Left forelimb (tissue), 1 donor: ENCODE results near the gene ZNF827.

Source experiments
- DNase-seq: peaks from one replicate; pipeline ENCODE4 v3.0.0-alpha.2; 2018; ENCODE audit warnings: low spot score

The ZNF827 gene

DNA sequence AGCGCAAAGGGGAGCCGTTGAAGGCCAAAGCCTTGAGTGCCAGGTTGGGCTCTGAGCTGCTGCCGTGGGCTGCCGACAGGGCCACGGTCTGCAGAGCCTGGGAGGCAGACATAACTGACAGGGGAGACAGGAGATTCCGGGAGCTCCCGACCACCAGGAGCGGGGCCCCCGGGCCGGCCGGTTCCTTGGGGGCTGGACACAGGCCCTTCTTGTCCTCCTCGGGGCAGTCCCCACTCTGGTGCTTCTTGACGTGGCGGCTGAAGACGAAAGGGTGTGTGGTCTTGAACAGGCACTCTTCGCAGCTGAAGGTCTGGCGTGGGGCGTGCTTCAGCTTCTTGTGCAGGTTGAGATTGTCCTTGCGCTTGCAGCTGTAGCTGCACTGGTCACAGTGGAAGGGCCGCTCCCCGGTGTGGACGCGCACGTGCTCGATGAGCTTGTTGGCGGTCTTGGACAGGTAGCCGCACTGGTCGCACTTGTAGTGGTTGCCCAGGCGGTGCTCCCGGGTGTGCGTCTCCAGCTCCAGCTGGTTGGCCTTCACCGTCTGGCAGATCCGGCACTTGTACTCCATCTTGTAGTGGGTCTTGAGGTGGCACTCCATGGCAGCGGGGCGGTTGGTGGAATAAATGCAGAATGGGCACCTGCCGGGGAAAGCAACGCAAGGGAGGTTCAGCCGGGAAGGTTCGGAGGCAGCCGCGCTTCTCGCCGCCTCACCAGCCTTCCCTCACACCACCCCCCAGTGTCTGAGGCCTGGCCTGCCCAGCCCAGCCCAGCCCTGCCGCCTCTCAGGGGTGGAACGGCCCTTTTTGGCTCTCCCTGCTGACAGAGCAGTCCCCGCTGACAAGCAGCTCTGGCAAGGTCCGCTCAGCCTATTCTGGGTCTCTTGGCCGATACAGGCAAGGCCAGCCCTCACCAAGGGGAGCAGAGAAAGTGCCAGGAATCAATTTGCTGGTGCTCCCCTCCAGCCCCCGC is 177.4 kb downstream of the ZNF827 start:
- DNase-seq, result no peak

DNA sequence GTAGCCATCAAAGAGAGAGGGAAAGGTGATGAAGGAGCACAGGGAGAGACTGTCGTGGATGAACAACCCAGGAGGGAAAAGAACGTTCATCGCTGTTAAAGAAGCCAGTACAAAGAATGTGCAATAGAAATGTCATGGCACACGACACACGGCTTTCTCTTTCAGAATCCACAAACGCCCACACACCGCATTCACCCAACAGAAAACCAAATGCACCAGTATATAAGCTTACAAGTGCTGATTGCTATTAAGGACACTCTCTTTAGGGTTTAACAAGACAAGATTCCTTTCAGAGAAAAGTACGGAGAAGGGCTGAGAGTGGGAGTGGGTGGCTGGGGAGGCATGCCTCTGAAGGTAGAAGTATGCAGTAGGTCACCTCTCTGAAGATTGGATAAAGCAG is 178.4 kb downstream of the ZNF827 start:
- no peak for DNase-seq

DNA sequence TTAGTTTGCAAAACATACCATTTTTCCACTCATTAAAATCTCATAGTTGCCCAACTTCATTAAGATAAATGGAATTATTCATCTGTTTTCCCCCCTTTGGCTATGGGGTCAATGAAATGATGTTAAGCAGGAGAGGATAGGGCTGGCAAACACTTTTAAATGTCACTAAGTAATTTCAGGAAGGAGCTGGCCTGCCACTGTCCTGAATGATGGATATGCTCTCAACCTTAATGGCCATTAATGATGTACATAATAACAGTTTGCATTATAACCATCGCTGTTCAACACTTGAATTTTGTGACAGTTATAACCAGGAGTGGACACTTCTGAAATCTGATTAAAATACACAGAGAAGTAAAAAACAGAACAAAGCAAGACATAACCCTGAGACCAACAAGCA is 181.4 kb downstream of the ZNF827 start:
- DNase-seq, result no peak

DNA sequence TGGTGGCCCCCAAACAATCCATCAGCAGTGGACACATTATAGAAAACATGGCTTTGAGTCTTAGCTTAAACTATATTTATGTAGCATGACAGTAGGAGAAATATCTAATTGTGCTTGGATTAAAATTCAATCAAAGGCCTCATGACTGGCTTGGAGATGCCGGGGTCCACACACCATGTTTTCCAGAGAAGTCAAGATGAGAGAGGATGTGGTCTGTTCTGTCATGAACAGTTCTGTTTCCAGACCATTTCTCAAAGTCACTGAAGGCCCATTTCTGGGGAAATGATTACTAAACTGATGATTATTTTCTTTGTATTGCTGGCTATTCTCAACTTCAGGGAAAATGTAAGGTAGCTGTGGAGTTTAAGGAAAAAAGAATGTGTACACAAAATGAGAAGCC is 182.4 kb downstream of the ZNF827 start:
- DNase-seq, result no peak

DNA sequence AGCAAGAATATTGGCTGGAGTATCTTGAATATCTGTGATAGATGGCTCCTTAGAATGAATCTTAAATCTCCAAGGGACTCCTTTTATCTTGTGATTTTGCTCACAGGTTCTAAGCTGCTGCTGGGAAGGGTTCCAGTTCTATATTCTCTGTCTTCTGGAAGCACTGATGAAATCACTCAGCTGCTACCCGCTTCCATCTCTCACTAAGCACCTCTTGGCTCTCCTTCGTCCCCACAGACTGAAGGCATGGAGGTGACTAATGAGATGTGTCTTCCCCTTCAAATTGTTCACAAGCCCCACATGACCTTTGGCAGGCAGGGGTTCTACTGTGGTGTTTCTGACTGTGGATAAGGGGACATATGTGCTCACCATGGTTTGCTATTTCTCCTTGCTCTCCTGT is 182.8 kb downstream of the ZNF827 start:
- no peak for DNase-seq

- no peak for DNase-seq
Measured at GRCh38 chr4:145743641-145744040, 195.0 kb downstream of the ZNF827 start.

DNA sequence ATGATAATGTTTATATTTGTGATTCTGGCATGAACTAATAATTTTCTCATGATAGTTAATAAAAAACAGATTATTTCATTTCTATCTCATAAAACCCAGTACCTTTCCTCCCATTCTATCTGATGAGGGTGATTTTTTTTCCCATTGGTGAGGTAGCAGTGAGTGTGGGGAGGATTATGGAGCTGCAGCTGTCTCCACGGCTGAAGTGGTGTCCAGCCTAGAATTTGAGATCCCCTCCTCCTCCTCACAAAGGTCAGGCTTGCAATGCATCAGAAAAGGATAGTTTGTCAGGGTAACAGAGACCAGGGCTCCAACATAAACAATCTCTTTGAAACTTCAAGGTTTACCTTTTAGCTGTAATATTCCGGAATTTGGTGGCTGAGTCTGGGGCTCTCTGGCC is 197.8 kb downstream of the ZNF827 start:
- no peak for DNase-seq

- no peak for DNase-seq
Measured at GRCh38 chr4:145739845-145740244, 198.8 kb downstream of the ZNF827 start.

DNA sequence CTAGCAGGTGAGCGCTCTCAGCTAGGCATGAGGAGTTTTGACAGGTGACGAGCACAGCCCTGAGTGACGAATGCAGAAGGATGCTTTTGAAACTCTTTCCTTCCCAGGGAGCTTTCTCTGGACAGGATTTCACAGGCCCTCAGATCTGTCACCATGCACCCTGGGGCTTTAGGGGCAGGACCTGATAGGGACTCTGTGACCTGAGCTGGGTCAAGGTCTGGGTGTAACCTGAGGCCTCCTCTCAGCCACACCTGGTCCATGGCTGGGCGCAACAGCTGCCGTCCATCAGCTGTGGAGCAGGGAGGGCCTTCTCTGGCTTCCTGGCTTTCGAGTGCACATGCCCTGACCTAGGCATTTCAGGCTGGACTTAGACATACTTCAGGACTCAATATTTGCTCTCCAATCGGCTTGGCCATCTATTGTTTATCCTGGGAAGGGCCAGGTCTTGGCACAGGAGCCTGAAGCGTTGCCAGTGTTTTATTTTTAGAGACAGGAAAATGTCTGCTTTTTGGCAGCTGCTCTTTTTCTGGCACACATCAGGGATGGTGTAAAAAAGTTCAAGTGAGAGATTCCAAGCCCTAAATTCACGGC is 202.3 kb downstream of the ZNF827 start:
- DNase-seq, result no peak

DNA sequence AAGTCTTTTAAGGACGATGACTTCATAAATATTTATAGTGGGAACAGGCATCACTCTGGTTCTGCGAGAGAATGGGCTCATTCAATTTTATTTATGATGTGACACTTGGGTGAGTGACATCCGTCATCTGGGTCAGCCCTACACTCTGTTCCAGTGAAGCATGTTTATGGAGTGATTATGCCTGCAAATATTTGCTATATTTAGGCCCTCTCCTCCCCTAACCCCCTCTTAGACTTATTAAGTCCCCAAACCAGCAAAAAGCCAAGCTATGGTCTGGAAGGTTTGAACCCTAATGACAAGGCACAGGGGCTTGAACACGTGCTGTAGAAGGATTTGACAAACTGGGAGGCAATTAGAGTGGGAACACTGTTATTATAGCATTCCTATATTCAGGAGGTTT is 202.8 kb downstream of the ZNF827 start:
- no peak for DNase-seq

GRCh38 chr4:145735347-145735675 is 203.3 kb downstream of the ZNF827 start:
- DNase-seq, result no peak

GRCh38 chr4:145734576-145735346 is 203.9 kb downstream of the ZNF827 start:
- DNase-seq, result no peak

DNA sequence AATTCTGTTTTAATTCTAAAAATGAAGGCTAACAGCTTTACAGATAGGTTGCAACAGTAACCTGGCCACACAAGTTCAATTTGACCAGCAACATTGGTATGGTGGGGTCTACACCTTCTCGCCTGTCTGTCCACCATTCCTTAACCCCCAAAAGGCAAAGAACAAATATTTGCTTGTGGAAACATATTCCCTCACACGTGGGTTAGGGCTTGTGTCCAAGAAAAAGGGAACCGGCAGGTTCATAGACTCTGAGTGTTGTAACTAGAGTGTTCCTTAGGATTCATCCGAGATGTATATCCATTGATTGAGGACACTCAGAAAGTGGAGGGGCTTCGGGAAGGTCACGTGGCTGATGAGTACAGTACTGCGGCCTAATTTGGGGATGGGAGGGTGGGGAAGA is 204.6 kb downstream of the ZNF827 start:
- no peak for DNase-seq

DNA sequence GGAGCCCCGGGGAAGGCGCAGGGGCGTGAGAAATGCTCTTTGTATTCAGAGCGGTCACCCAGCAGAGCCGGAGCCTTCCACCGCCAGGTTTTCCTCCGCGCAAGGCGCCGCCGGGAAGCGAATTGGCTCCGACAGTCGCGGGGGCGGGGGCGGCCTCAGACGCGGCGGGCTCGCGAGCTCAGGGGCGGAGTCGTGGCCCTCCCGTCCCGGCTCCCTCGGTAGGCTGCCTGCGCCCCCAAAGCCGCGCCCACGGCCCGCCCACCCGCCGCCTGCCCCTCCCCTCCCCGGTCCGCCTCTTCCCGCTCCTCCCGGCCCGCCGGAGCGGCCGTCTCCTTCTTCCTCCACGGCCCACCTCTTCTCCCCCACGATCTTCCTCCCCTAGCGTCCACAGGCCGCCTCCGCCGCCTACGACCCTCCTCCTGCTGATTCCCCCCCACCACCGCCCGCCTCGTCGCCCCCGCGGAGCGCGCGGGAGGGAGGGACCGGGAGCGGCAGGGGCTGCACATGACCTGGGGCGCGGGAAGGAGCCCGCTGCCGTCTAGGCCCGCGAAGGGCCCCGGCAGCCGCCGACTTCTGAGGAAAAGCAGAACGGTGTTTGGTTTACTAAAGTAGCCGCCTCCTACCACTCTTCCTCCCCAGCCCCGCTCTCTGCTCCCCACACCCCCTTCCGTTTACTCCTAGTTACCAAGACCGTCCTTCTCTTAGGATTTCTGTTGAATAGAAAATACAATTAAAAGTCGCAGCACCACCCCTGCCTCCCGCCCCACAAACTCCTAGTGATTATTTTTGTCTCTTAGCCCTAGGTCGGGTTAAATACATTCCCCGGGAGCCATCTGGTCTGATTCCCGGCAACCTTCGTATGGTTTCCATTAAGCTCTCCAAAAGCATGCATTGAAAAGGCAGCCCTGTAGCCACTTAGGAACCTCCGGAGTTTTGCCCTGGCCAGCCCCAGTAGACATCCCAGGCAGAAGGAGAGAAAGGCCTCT is 205.4 kb downstream of the ZNF827 start:
- DNase-seq, result peak; percentile 99

- DNase-seq, result no peak
Measured at GRCh38 chr4:145732001-145732815, 206.4 kb downstream of the ZNF827 start.

DNA sequence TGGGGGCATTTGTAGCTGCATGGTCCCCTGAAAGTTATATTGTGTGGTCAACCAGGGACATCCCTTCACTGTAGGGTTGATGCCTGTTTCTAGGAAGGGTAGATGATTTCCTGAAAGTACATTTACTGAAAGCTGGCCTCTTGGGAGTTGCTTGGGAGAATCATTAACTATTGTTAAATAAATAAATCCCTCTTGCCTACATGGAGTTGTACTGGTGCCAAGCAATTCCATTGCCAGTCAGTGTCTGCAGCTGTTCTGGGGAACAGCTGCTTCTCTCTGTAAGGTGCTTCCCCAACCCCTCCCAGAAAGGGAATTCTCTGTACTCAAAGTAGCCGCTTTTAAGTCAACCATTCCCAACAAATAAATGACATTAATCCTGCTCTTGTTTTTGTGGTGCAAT is 207.6 kb downstream of the ZNF827 start:
- no peak for DNase-seq

- no peak for DNase-seq
Measured at GRCh38 chr4:145730026-145730425, 208.6 kb downstream of the ZNF827 start.

DNA sequence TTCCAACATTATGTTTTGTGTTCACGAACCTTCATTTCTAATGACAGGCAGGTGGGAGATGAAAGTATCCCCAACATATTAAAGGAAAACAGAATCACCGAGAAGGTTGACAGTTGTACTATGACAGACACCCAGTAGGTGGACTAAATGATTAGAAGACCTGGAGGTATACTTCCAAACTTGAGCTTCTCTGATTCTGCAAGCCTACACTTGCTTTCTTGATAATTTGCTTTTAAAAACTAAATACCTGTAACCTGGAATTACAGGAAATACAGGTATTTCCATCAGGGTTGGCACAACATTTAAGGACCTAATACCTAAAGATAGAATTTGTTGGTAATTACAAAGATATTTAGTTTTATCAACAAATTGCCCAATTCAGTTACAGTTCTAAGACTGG is 215.3 kb downstream of the ZNF827 start:
- no peak for DNase-seq

DNA sequence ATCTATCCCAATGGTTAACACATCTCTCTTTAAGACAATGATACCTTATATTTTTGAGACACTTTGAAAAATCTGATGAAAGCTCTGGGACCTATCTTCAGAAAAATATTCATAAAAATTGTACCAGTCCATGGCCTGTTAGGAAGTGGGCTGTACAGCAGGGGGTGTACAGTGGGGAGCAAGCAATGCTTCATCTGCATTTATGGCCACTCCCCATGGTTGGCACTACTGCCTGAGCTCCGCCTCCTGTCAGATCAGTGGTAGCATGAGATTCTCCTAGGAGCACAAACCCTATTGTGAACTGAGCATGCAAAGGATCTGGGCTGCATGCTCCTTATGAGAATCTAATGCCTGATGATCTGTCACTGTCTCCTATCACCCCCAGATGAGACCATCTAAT is 216.1 kb downstream of the ZNF827 start:
- no peak for DNase-seq

- no peak for DNase-seq
Measured at GRCh38 chr4:145720656-145721055, 218.0 kb downstream of the ZNF827 start.
